ENCODE measurements around the gene GALNT1. TPM values are rescaled to one million over a fixed set of nuclear protein-coding genes. Genes with fewer than 3 reads are reported as not detected.

GALNT1 gene
- total and polyA plus RNA-seq, 2 experiments from 2014 or later = 47.4 to 110 TPM

DNA sequence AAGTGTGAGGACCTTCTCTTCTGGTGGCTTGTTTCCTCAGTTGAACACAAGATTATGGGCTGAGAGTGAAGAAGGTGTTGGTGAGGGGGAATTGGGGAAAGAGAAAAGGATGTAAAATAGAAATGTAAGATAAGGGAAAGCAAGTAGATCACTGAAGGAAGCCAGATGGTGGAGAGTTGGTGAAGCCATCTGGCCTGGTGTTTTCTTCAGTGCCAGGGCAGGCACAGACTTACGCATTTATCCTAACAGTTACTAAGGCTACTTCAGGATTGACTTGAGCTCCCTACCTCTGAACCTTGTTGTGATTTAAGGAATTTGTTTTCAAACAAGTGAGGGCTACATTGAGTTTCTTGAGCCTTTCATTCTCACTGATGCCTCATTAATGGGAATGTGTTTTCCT lies 113.8 kb downstream of the GALNT1 start:
- no peaks in the 10 kb centered on the region for H3K27me3 ChIP-seq
- H3K4me3 ChIP-seq = no peak overlapping the region
- peaks cover 7% of the 10 kb centered on the region for H3K4me1 ChIP-seq (ENCODE audit: low read depth)
- TF ChIP-seq, protein P1, sequence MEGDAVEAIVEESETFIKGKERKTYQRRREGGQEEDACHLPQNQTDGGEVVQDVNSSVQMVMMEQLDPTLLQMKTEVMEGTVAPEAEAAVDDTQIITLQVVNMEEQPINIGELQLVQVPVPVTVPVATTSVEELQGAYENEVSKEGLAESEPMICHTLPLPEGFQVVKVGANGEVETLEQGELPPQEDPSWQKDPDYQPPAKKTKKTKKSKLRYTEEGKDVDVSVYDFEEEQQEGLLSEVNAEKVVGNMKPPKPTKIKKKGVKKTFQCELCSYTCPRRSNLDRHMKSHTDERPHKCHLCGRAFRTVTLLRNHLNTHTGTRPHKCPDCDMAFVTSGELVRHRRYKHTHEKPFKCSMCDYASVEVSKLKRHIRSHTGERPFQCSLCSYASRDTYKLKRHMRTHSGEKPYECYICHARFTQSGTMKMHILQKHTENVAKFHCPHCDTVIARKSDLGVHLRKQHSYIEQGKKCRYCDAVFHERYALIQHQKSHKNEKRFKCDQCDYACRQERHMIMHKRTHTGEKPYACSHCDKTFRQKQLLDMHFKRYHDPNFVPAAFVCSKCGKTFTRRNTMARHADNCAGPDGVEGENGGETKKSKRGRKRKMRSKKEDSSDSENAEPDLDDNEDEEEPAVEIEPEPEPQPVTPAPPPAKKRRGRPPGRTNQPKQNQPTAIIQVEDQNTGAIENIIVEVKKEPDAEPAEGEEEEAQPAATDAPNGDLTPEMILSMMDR (IDR thresholded peaks at IDR 0.05; ENCODE audit: low read depth, low read length) = no peak
- no peak overlapping the region for H3K27ac ChIP-seq
- H3K9me3 ChIP-seq (ENCODE audit: low read depth) = no peaks in the 10 kb centered on the region
- peaks cover 5% of the 10 kb centered on the region for H3K36me3 ChIP-seq
- no peak for DNase-seq (ENCODE audit: low read depth in 1 of 2, low spot score in 1 of 2)

DNA sequence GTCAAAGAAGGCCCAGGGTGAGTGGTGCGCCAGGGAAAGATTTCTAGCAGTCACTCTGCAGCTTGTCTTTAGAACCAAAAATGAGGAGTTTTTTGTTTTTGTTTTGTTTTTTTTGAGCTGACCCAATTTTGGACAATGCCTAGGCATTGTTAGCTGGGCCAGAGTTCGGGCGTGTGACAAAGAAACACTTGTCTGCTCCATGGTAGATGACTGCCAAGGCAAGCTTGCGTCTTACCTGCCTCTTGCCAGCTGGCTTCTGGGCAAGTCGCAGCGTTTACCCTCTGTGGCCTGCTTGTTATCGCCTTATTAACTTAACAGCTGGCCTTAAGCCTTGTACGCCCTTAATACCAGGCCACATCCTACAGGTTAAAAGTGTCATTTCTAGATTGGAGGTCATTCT lies 114.3 kb downstream of the GALNT1 start:
- TF ChIP-seq, protein P1 (IDR thresholded peaks at IDR 0.05; ENCODE audit: low read depth, low read length) = no peak
- H3K4me3 ChIP-seq = no peak overlapping the region
- H3K9me3 ChIP-seq (ENCODE audit: low read depth) = no peaks in the 10 kb centered on the region
- DNase-seq (ENCODE audit: low read depth in 1 of 2, low spot score in 1 of 2) = no peak
- peaks cover 7% of the 10 kb centered on the region for H3K4me1 ChIP-seq (ENCODE audit: low read depth)
- no peak overlapping the region for H3K27ac ChIP-seq
- no peaks in the 10 kb centered on the region for H3K27me3 ChIP-seq
- peaks cover 5% of the 10 kb centered on the region for H3K36me3 ChIP-seq

DNA sequence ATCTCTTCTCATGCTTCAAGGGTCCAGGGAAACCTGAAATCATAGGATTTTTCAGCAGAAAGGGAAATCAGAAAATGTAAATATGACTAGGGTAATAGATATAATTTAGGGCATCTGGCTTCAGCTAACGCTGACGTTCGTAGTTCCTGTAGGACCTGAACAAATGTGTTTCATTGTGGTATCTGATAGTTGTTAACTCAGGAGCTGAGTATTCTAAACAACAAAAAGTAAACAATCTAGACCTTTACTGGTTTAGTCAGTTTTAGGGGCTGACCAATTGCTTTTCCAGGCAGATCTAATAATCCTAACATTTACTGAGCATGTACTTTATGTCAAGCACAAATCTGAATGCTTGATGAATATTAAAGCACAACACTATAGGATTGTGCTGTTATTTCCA lies 114.8 kb downstream of the GALNT1 start:
- peaks cover under 1% of the 10 kb centered on the region for H3K36me3 ChIP-seq
- TF ChIP-seq, protein P1 (IDR thresholded peaks at IDR 0.05; ENCODE audit: low read depth, low read length) = no peak
- H3K27ac ChIP-seq = no peak overlapping the region
- no peak for DNase-seq (ENCODE audit: low read depth in 1 of 2, low spot score in 1 of 2)
- H3K4me1 ChIP-seq (ENCODE audit: low read depth) = peaks cover 7% of the 10 kb centered on the region
- no peak overlapping the region for H3K4me3 ChIP-seq
- no peaks in the 10 kb centered on the region for H3K9me3 ChIP-seq (ENCODE audit: low read depth)
- H3K27me3 ChIP-seq = no peaks in the 10 kb centered on the region

DNA sequence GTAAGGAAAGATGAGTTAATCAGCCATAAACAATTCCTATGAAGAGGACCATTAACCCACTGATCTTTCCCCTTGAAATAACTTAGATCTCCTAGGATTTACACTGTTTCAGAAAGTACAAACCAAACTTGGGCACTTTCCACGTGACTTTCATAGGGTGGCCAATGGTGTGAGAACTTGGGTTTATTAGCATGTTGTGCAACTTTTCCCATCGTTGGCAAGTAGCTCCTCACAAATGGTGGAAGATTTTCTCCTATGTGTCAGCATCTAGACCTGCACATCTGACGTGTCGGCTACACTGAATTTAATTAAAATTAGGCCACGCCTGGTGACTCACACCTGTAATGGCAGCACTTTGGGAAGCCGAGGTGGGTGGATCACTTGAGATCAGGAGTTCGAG lies 116.3 kb downstream of the GALNT1 start:
- Histone ChIP-seq H3K4me3 (no peak overlapping the region), H3K9me3 (ENCODE audit: low read depth) (no peaks in the 10 kb centered on the region), H3K27me3 (no peaks in the 10 kb centered on the region), H3K4me1 (ENCODE audit: low read depth) (peaks cover 2% of the 10 kb centered on the region), H3K36me3 (no peaks in the 10 kb centered on the region), H3K27ac (no peak overlapping the region)
- TF ChIP-seq, protein P1 (IDR thresholded peaks at IDR 0.05; ENCODE audit: low read depth, low read length) = no peak
- no peak for DNase-seq (ENCODE audit: low read depth in 1 of 2, low spot score in 1 of 2)

DNA sequence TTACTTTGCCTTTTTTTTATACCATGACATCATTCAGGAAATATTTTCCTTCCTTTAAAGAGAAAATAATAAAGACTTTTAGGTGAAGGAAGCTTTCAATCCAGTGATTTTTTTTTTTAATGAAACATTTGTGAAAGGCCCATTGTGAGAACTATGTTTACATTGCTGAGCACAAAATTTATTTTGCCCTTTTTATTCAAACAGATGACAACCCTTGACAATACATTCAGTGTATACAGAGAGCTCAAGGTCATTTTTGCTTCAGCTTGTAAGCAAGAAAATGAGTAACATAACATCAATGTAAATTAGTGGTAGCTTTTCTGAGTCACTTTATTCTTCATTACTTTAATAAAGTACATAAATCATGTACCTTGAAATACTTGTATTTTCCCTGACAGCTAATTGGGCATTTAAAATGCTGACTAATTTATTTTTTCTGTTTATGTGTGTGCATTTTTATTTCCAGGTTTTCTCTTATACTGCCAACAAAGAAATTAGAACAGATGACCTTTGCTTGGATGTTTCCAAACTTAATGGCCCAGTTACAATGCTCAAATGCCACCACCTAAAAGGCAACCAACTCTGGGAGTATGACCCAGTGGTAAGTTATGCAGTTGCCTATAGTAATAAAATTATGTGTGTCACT lies 121.6 kb downstream of the GALNT1 start:
- Histone ChIP-seq H3K9me3 (ENCODE audit: low read depth) (no peaks in the 10 kb centered on the region), H3K27ac (no peak overlapping the region), H3K4me3 (no peak overlapping the region), H3K27me3 (no peaks in the 10 kb centered on the region), H3K4me1 (ENCODE audit: low read depth) (no peaks in the 10 kb centered on the region), H3K36me3 (no peaks in the 10 kb centered on the region)
- DNase-seq (ENCODE audit: low read depth in 1 of 2, low spot score in 1 of 2) = no peak
- TF ChIP-seq, protein P1 (IDR thresholded peaks at IDR 0.05; ENCODE audit: low read depth, low read length) = no peak

Data from cardiac muscle cell (in vitro differentiated cells and primary cell).